ENCODE measurements around the gene SLC25A47.

The SLC25A47 gene

GRCh38 chr14:100321473-100322137 is 1.5 kb upstream of the SLC25A47 start:
- no peak for TF ChIP-seq CTCF (IDR thresholded peaks at IDR 0.05; ENCODE audit: low read depth, low read length, missing control alignments)
- DNase-seq (ENCODE audit: extremely low read depth, low read depth), result no peak
- H3K4me3 ChIP-seq (replicated peaks; ENCODE audit: low read depth, low read length), result no peak overlapping the region

- no peak overlapping the region for H3K4me3 ChIP-seq (replicated peaks; ENCODE audit: low read depth, low read length)
- DNase-seq (ENCODE audit: extremely low read depth, low read depth), result no peak
- no peak for TF ChIP-seq CTCF (IDR thresholded peaks at IDR 0.05; ENCODE audit: low read depth, low read length, missing control alignments)
These were observed 791 bp upstream of the SLC25A47 start for GRCh38 chr14:100322138-100322957.

- no peak for DNase-seq (ENCODE audit: extremely low read depth, low read depth)
- TF ChIP-seq CTCF (IDR thresholded peaks at IDR 0.05; ENCODE audit: low read depth, low read length, missing control alignments), result no peak
- no peak overlapping the region for H3K4me3 ChIP-seq (replicated peaks; ENCODE audit: low read depth, low read length)
These were observed 786 bp downstream of the SLC25A47 start for GRCh38 chr14:100323942-100324307.

GRCh38 chr14:100325231-100325632 is 2.1 kb downstream of the SLC25A47 start:
- no peak for DNase-seq (ENCODE audit: extremely low read depth, low read depth)
- H3K4me3 ChIP-seq (replicated peaks; ENCODE audit: low read depth, low read length), result no peak overlapping the region
- no peak for TF ChIP-seq CTCF (IDR thresholded peaks at IDR 0.05; ENCODE audit: low read depth, low read length, missing control alignments)

DNA sequence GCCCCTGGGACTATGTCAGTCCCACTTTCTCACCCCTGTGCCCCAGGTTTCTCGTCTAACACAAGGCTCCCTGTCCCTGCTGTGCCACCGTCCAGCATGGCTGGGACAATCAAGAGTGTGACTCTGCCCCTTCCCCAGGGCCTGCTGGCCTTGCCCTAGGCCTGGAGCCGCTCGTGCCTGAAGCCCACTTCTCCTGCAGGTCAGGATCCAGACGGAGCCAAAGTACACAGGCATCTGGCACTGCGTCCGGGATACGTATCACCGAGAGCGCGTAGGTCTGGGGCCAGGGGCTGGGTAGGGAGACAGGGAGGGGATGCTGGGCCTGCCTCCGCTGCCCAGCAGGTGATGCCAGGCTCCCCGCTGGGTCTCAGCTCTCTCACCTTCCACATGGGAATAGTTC is 2.8 kb downstream of the SLC25A47 start:
- no peak for DNase-seq (ENCODE audit: extremely low read depth, low read depth)
- H3K4me3 ChIP-seq (replicated peaks; ENCODE audit: low read depth, low read length), result no peak overlapping the region
- TF ChIP-seq CTCF (IDR thresholded peaks at IDR 0.05; ENCODE audit: low read depth, low read length, missing control alignments), result no peak

- TF ChIP-seq CTCF (IDR thresholded peaks at IDR 0.05; ENCODE audit: low read depth, low read length, missing control alignments), result no peak
- no peak for DNase-seq (ENCODE audit: extremely low read depth, low read depth)
- no peak overlapping the region for H3K4me3 ChIP-seq (replicated peaks; ENCODE audit: low read depth, low read length)
These were observed 4.0 kb downstream of the SLC25A47 start for GRCh38 chr14:100327128-100327527.
